ENCODE data around the gene YWHAQ. TPM values are rescaled to one million over a fixed set of nuclear protein-coding genes. Genes with fewer than 3 reads are reported as not detected.

The YWHAQ gene
- total and polyA plus RNA-seq, 3 donors from 2014 or later = 260 to 374 (median 261) TPM

GRCh38 chr2:9661261-9661660 lies 30.5 kb upstream of the YWHAQ start:
- Histone ChIP-seq H3K9me3 (no peaks in the 10 kb centered on the region), H3K4me1 (no peaks in the 10 kb centered on the region), H3K27me3 (no peaks in the 10 kb centered on the region), H3K4me3 (no peak overlapping the region), H3K36me3 (ENCODE audit: low read depth, missing control alignments) (no peaks in the 10 kb centered on the region), H3K27ac (no peak overlapping the region)
- 73 to 83% methylated on average over 7 to 8 of the region's 8 CpGs for WGBS, 2 donors
- intact Hi-C loops (cut with DNase I; ENCODE audit: low total_unique reads) = no loop called here
- TF ChIP-seq CTCF (IDR thresholded peaks at IDR 0.05) = no peak
- TF ChIP-seq POLR2A (IDR thresholded peaks at IDR 0.05) = no peak
- DNase-seq = no peak

DNA sequence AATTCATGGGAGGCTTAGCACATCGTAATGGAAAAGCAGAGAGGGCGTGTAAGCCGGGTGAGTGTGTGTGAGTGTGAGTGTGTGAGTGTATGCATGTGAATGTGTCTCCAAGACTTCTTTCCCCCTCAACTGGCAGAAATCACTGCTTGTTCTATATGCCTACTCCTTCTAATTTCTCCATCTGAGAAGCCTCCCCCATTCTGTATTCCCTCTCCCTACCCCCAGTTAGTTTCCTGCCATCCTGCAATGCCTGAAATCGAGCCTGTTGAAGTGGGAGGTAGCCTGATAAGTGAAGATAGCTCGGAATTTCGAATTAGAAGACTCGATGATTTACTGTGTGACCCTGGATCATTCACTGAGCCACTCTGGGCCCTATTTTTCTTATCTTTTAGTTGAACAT lies 30.0 kb upstream of the YWHAQ start:
- TF ChIP-seq CTCF (IDR thresholded peaks at IDR 0.05) (no peak), POLR2A (IDR thresholded peaks at IDR 0.05) (no peak)
- H3K36me3 ChIP-seq (ENCODE audit: low read depth, missing control alignments) = no peaks in the 10 kb centered on the region
- H3K4me3 ChIP-seq = no peak overlapping the region
- H3K27me3 ChIP-seq = no peaks in the 10 kb centered on the region
- no peaks in the 10 kb centered on the region for H3K4me1 ChIP-seq
- 72 to 78% methylated on average over 7 of the region's 7 CpGs for WGBS, 2 donors
- no peaks in the 10 kb centered on the region for H3K9me3 ChIP-seq
- no peak overlapping the region for H3K27ac ChIP-seq
- no peak for DNase-seq
- intact Hi-C loops (cut with DNase I; ENCODE audit: low total_unique reads) = no loop called here

GRCh38 chr2:9660154-9660553 lies 29.4 kb upstream of the YWHAQ start:
- WGBS, 2 donors = 66 to 76% methylated on average over 15 of the region's 15 CpGs
- TF ChIP-seq POLR2A (IDR thresholded peaks at IDR 0.05) = no peak
- TF ChIP-seq CTCF (IDR thresholded peaks at IDR 0.05) = no peak
- Histone ChIP-seq H3K36me3 (ENCODE audit: low read depth, missing control alignments) (no peaks in the 10 kb centered on the region), H3K9me3 (no peaks in the 10 kb centered on the region), H3K4me3 (no peak overlapping the region), H3K27ac (no peak overlapping the region), H3K4me1 (no peaks in the 10 kb centered on the region), H3K27me3 (no peaks in the 10 kb centered on the region)
- no peak for DNase-seq
- intact Hi-C loops (cut with DNase I; ENCODE audit: low total_unique reads) = no loop called here

DNA sequence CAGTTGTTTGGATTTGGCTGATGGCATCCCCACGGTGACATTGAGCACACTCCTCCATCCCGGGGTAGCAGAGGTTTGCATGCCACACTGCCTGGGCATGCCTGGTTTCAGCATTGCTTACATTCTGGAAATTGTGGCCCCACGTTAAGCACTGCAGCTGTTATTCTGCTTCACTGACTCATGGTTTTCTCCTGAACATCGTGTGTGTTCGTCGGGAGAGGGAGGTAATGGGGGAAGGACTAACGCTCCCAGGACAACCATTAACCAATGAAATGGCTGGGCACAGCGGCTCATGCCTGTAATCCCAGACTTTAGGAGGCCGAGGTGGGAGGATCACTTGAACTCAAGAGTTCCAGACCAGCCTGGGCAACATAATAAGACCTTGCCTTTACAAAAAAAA lies 28.2 kb upstream of the YWHAQ start:
- no peaks in the 10 kb centered on the region for H3K27me3 ChIP-seq
- intact Hi-C loops (cut with DNase I; ENCODE audit: low total_unique reads) = no loop called here
- no peak for TF ChIP-seq CTCF (IDR thresholded peaks at IDR 0.05)
- no peak for TF ChIP-seq POLR2A (IDR thresholded peaks at IDR 0.05)
- 88 to 95% methylated on average over 9 of the region's 9 CpGs for WGBS, 2 donors
- H3K4me1 ChIP-seq = peaks cover 8% of the 10 kb centered on the region
- no peak overlapping the region for H3K4me3 ChIP-seq
- no peak for DNase-seq
- H3K27ac ChIP-seq = no peak overlapping the region
- H3K36me3 ChIP-seq (ENCODE audit: low read depth, missing control alignments) = no peaks in the 10 kb centered on the region
- no peaks in the 10 kb centered on the region for H3K9me3 ChIP-seq

DNA sequence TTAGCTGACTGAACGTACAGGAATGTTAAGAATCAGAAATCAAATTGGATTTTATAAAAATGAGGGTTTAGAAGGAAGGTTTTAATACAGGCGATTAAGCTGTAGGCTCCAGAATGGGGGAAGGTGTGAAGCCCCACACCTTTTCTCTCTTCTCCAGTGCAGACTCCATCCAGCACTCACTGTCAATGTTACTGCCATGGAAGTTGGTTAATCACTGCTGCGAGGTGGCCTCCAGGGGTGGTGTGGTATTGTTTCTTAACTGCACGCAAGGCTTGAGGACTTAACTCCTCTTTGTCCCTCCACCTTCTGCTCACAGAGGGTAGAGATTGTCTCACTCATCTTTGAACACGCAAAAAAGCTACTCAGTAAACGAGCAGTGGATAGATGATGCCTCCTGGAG lies 26.9 kb upstream of the YWHAQ start:
- Histone ChIP-seq H3K27me3 (no peaks in the 10 kb centered on the region), H3K36me3 (ENCODE audit: low read depth, missing control alignments) (no peaks in the 10 kb centered on the region), H3K9me3 (no peaks in the 10 kb centered on the region), H3K27ac (no peak overlapping the region), H3K4me3 (no peak overlapping the region), H3K4me1 (peaks cover 16% of the 10 kb centered on the region)
- WGBS, 2 donors = 86 to 87% methylated on average over 6 of the region's 6 CpGs
- no peak for DNase-seq
- intact Hi-C loops (cut with DNase I; ENCODE audit: low total_unique reads) = no loop called here
- TF ChIP-seq CTCF (IDR thresholded peaks at IDR 0.05) (no peak), POLR2A (IDR thresholded peaks at IDR 0.05) (no peak)

All from testis (tissue), 3 donors.